GM15510 (cell line): ENCODE results near the gene ARHGAP28.

ENCODE experiments used
- POLR2A ChIP-seq: IDR thresholded peaks from 3 replicates; pipeline ENCODE4 v1.6.1; 2011; ENCODE audit warnings: borderline replicate concordance; ENCODE audit not compliant: insufficient read length; ENCODE audit errors: extremely low read depth

ARHGAP28 gene

DNA sequence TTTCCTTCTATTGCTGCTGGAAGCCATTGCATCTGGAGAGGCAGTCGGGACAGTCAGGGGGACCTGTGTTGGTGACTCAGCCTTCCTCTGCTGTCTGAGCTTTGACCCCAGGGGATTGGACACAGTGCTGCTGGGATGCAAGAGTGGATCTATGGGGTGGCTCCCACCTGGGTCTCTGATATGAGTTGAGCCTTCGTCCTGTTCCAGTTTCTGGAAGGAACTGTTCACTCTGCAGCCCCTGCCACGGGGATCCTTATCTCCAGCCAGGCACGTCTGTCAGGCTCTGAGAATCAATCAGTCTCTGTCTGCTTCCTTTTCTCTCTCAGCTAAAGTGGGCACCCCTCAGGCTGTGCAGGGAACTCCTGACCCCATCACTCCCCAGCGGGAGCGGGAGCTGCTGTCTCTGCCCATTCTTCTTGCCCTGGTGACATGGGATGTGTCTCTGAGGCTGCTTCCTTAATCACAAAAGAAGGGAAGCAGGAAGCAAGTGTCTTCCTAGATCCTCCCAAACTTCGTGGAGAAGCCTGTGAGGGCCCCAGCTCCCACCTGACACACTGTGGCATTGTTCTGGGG lies 51.7 kb downstream of the ARHGAP28 start:
- TF ChIP-seq POLR2A = no peak

- no peak for TF ChIP-seq POLR2A
Measured at GRCh38 chr18:6781796-6782195, 52.3 kb downstream of the ARHGAP28 start.

- TF ChIP-seq POLR2A = no peak
Measured at GRCh38 chr18:6782861-6783260, 53.3 kb downstream of the ARHGAP28 start.

DNA sequence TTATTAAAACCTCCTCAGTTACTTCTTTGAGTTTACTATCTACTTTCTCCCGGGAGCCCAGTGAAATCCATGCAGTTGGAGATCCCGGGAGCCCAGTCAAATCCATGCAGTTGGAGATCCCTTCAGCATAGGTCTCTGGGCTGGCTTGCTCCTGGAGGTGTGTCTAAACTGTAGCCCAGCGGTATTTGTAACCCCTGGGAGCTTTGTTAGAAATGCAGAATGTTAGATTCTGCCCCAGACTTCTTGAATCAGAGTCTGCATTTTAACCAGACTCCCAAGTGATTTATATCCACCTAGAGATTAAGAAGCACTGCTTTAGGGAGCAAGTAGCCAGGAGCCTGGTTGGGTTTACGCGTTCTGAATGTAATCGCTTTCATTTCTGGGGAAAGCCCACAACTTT lies 54.5 kb downstream of the ARHGAP28 start:
- TF ChIP-seq POLR2A = no peak

- no peak for TF ChIP-seq POLR2A
Measured at GRCh38 chr18:6785001-6785400, 55.5 kb downstream of the ARHGAP28 start.

- TF ChIP-seq POLR2A = no peak
Measured at GRCh38 chr18:6785411-6785810, 55.9 kb downstream of the ARHGAP28 start.

DNA sequence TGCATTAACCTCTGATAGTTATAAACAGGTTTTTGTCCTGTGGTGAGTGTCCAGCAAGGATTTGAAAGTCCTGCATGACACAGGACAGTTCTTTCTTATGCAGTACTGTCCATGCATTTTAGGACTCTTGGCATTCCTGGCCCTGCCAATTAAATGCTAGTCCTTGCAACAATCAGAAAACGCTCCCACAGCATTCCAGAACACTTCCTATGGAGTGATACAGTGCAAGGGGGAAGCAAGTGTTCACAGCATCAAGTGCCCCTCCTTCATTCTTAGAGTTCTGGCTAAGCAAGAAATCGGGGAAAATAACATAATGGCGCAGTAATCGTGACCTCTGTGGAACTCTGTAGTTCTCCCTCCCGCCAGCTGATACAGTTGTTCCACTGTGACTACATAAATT lies 62.9 kb downstream of the ARHGAP28 start:
- no peak for TF ChIP-seq POLR2A

- TF ChIP-seq POLR2A = no peak
Measured at GRCh38 chr18:6793455-6793854, 63.9 kb downstream of the ARHGAP28 start.

DNA sequence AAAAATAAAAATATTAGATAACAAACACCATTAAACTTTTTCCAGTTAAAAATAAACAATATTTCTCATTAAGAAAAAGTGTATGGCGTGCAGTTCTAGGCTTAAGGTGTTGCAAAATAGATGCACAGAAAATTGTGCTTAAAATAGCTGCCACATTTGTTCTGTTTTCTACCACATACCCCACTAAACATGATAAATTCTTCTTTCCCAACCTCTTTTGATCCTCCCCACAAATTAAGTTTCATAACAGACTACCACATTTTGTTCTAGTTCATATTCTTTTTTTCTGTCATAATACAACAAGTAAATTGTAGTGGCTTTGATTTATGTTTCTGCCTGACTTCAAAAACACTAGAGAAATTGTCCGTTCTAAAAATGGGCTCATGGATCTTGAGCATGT lies 64.5 kb downstream of the ARHGAP28 start:
- no peak for TF ChIP-seq POLR2A

DNA sequence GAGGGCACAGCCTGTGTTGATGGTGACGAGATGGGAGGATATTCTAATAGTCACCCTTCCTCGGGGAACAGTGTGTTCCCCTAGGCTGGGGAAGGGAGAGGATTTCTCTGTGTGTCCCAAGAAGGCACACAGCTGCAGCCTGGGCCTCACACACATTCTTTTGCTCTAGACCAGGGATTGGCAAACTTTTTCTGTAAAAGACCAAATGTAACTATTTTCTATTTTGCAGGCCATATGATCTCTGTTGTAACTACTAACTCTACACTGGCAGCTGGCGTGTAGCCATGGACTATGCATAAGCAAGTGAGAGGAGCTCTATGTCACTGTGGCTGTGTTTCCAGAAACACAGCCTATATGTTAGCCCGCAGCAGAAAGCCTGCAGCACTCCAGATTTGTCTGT lies 65.8 kb downstream of the ARHGAP28 start:
- no peak for TF ChIP-seq POLR2A

- TF ChIP-seq POLR2A = no peak
Measured at GRCh38 chr18:6796511-6796910, 67.0 kb downstream of the ARHGAP28 start.

- TF ChIP-seq POLR2A = no peak
Measured at GRCh38 chr18:6797171-6797570, 67.7 kb downstream of the ARHGAP28 start.

DNA sequence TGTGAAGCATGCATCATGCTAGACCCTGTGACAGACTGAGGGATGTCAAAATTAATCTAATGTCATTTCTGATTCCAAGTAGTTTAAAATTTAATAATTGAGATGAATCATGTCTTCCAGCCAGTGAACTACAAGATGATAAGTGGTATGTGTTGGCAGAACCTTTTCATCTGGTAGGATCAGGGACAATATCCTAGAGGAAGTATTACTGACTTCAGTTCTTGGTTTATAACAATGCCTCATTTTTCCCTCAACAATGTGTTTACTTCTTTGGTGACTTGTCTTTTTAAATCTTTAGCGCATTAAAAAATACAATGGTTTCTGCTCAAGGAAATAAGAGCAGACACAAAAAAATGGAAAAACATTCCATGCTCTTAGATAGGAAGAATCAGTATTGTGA lies 69.4 kb downstream of the ARHGAP28 start:
- TF ChIP-seq POLR2A = no peak

DNA sequence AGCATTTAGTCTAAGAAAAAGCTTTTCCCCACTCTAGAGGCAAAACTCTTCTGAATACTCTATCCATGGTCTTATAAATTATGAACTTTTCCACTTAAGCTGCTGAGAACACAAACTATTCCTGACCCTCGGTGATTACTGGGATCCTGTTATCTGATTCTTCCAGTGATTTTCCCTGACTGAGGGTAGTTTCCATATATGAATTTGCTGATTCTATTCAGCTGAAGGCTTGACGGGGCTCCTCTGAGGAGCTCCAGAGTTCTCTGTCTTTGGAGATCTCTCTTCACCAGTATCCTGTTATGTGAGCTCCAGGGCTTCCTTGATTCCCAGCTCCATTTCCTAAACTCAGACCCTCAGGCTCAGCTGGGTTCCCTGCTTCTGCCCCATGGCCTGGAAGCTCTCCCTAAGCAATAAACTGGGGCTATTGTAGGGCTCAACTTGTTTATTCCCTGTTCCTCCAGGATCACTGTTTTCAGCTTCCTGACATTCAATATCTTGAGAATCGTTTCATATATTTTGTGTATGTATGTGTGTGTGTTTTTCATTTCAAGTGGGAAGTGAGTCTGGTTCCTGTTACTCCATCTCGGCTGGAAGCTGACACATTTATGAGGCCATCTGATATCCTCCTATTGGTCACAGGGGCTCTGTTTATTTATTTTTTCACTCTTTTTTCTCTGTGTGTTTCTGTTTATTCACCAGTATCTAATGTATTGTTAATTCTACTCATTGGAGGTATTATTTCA lies 78.2 kb downstream of the ARHGAP28 start:
- no peak for TF ChIP-seq POLR2A

DNA sequence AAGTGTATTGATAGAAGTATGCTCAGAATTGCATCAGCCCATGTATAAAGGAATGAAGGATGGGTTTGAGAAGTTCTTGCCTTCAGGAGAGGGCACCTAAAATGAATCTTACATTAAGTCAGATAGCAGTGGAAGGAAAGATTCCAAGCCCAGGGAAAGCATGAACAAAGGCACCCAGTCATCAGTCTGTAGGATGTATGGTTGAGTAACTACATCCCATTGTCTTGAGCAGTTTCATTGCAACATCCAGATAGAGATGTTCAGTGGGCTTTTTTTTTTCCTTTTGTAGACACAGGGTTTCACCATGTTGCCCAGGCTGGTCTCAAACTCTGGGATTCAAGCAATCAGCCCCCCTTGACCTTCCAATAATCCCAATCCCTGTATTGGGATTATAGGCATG lies 80.7 kb downstream of the ARHGAP28 start:
- TF ChIP-seq POLR2A = no peak

- no peak for TF ChIP-seq POLR2A
Measured at GRCh38 chr18:6811816-6812215, 82.3 kb downstream of the ARHGAP28 start.

- TF ChIP-seq POLR2A = no peak
Measured at GRCh38 chr18:6814882-6815425, 85.4 kb downstream of the ARHGAP28 start.

GRCh38 chr18:6816154-6816553 lies 86.6 kb downstream of the ARHGAP28 start:
- TF ChIP-seq POLR2A = no peak
